Measurements from ENCODE around the gene HEATR5A.
"Not testable (repeated sequence)": the region's sequence is repeated elsewhere in the genome, so short reads cannot be mapped to it uniquely, and the experiment has no call there.

Gene HEATR5A

DNA sequence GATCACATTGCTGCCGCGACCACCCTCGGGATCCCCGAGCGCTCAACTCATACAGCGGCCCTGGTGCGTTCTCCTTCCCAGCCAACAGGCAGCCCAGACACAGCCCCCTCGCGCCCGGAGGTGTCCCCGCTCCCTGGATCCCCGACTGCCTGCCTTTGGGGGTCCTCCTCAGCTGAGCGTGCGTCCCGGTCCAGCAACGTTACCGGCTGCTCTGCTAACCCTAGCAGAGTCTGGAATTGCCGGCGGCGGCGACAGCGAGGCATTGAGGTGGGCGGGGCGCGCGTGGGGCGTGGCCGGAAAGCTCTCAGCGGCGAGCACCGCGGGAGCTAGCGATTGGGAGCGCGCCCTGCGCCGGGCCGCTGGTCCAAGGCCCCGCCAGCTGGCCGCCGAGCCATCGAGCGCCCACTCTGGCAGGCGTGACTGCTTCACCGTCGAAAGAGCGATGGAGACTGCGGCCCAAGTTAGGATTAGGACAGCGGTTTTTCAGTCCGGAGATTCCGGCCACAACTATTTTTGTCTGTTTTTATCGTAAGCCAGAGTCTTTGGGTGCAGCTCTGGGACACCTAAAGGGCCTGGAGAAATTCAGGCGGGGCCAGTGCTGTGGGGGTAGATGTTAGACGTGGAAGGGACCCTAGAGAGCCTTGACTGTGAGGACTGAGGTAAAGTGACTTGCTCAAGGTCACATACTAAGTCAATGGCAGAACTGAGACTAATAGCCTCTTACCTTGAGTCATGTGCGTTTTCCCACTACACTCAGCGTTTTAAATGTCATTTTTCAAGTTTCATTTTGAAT is at the start of gene HEATR5A:
HEATR5A (minus strand) TSS at position 232 of the 793 bp plus-strand sequence. CDS start 17,575 bp downstream, outside the sequence.
- peak within 1 kb of the TSS; percentile 72 to 98 (median 93) for H3K4me3 ChIP-seq

DNA sequence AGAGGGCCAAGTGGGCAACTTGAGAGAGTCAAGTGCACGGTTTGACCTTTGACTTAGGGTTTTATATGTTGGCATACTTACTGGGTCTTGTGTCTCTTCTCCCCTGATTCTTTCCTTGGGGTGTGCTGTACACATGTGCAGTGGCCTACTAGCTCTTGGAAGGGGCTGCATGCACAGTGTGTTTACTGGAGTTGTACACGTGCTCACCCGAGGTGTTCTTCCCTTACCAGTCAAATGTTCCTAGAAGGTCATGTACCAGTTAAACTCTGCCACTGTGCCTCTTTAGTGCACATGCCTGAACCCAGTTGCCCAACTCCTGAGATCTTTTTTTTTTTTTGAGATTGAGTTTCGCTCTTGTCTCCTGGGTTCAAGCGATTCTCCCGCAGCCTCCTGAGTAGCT is 46.2 kb upstream of the HEATR5A start:
- H3K27ac ChIP-seq, result no peak overlapping the region
- no peak overlapping the region for H3K4me3 ChIP-seq

More for the DNA sequence above, at the start of gene HEATR5A:
- H3K27ac ChIP-seq, result peak within 1 kb of the TSS; percentile 55 to 91 (median 86)

GRCh38 chr14:31465111-31465510 is 44.8 kb upstream of the HEATR5A start:
- no peak overlapping the region for H3K27ac ChIP-seq

DNA sequence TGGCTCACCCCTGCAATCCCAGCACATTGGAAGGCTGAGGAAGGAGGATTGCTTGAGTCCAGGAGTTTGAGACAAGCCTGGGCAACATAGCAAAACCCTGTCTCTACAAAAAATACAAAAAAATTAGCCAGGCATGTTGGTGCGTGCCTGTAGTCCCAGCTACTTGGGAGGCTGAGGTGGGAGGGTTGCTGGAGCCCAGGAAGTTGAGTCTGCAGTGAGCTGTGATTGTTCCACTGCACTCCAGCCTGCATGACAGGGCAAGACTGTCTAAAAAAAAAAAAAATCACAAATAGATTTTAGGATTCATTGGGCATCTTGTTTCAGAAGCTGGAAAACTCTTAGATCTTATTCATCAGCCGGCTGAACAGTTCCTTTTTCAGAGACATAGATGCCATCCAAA is 42.1 kb upstream of the HEATR5A start:
- not testable (repeated sequence) for H3K4me3 ChIP-seq
- peak overlapping the region in 1 of 21 experiments; percentile 21 for H3K27ac ChIP-seq

More at GRCh38 chr14:31465111-31465510, 44.8 kb upstream of the HEATR5A start:
- H3K4me3 ChIP-seq, result no peak overlapping the region

DNA sequence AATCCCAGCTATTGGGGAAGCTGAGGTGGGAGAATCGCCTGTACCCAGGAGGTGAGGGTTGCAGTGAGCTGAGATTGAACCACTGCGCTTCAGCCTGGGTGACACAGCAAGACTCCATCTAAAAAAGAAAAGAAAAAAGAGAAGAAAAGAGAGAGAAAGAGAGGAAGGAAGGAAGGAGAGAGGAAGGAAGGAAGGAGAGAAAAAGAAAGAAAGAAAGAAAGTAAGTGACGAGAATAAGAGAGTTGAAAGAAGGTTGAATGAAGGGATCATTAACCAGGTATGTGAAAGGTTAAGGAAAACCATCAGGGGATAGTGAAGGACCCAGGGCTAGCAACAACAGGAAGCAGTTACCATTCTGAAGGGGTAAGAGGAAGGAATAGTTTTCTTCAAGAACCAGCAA is 41.2 kb upstream of the HEATR5A start:
- H3K27ac ChIP-seq, result no peak overlapping the region
- H3K4me3 ChIP-seq, result no peak overlapping the region

DNA sequence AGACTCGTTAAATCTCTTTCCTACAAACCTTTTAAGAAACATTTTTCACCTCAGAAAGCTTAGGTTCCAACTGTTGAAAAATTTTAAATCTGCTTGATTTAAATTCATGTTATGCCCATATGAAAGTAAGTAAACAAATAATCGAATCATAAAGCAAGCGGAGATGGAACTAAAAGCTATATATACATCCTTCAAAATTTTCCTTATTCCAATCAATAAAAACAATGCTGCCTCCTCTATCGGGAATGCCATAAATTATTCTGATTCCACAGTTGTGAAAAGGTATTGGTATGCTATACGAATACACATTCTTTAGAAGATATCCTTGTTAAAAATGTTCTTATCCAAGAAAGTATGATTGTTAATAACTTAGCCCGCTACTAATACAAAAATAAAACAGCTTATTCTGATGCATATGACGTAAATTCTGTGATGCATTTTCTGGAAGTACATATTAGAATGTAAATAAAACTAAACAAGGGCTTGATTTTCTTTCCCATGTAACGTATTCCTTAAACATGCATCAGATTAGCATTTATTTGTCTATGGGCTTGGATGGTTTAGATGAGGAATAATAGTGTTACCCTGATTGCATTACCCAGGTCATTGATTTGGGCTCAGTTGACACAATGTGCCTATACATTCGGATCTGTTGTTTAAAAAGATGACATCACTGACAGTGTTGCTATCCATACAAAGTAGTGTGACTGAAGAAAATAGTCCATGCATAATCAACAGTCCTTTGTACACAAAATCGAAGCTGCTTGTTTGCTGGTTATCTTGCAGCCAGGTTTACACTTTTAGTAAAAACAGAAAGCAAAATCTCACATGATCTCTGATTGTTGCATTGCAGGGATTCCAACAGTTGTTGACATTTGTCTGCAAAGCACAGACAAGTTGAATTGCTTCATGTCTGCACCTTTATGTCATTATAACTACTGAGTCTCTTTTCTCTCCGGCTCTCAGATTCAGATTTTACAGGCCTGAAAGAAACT is 37.6 kb upstream of the HEATR5A start:
- peak overlapping the region; percentile 61 to 95 (median 75) for H3K4me3 ChIP-seq

DNA sequence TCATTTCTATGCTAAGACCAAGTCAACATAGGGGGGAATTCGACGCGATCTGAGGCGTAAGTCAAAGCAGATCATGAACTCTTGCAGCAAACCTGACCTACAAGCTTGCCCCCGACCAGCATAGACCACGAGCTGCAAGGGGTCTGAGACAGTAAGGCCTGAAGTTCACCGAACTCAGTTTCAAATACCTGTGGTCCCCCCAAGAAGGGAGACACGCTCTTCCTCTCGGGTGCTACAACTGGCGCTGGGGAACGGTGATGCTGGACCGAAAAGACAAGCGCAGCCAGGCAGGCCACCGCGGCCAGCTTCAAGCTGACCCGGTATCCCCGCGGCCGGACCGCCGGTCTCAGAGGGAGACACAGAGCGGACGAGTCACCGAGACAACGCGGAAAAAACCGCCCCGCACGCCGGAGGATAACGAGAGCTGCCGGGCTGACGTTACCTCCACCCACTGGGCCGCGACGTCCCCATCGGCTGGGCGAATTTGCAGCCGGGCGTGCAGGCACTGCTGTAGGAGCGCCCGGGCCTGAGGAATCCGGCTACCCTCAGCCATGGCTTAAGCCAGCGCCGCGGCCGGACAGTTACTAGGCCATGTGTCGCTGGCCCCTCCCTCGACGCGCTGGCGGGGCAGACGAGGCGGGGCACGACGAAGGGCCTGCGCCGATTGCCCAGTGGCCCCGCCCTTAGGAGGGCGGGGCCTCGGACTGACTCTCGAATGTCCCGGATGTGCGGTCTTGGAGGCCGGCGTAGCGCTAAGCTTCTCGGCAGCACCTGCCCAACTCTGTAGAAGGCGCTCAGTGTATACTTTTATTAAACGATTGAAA is 36.7 kb upstream of the HEATR5A start, which contains the start of gene DTD2:
DTD2 (minus strand) TSS at position 666 of the 824 bp plus-strand sequence; CDS start at position 553, 113 bp downstream.
- Histone ChIP-seq H3K27ac (peak within 1 kb of the TSS; percentile 75 to 96 (median 91)), H3K4me3 (peak within 1 kb of the TSS; percentile 61 to 95 (median 75))

More for the DNA sequence above, 37.6 kb upstream of the HEATR5A start:
- H3K27ac ChIP-seq, result peak overlapping the region in 18 of 21 experiments; percentile 75 to 96 (median 91)

DNA sequence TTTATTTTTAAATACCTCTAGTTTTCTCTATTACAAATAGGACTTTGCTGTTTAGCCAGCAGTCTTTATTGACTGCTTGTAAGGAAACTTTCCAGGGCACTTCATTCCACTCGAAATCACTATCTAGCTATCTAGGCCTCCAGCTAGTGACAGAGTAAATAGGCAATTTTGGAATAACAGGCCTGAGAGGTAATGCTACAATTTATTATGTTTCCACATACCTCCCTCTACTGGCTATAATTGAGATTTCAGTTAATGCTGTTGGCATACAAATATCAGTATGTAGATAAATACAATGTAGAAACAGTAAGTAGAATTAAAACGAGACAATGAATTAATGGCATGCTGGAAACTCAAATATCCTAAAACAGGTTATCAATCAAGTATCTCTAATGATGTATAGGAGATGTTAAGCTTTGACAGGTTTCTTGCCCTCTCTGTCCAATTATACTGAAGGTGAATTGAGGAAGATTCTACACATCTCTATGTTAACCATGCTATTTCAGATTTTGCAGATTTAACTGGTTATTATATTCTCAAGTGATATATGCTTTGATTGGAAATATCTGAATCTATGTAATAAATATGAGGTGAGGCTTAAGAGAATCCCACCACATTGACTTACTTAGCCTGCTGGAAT is 29.7 kb upstream of the HEATR5A start:
- Histone ChIP-seq H3K4me3 (no peak overlapping the region), H3K27ac (no peak overlapping the region)

GRCh38 chr14:31449136-31449535 is 28.8 kb upstream of the HEATR5A start:
- H3K27ac ChIP-seq, result no peak overlapping the region
- H3K4me3 ChIP-seq, result no peak overlapping the region

DNA sequence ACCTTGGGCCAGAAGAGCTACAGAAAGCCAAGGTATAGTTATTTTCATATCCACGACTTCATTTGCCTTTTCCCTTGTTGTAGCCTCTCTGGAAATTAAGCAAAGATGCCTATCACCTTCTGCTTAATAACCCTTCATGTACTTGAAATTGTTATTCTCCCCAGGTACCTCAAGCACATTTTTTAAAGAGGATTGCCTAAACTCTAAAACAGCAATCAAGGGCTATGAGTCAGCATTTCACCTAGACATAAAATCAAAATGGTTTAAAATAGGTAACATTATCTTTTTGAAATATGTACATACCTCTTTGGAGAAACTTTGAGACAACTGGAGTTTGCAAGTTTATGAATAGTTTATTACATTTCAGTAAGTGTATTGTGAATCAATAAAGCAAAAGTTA is 25.4 kb upstream of the HEATR5A start:
- H3K4me3 ChIP-seq, result no peak overlapping the region
- no peak overlapping the region for H3K27ac ChIP-seq

GRCh38 chr14:31442284-31442683 is 21.9 kb upstream of the HEATR5A start:
- H3K27ac ChIP-seq, result no peak overlapping the region
- no peak overlapping the region for H3K4me3 ChIP-seq

DNA sequence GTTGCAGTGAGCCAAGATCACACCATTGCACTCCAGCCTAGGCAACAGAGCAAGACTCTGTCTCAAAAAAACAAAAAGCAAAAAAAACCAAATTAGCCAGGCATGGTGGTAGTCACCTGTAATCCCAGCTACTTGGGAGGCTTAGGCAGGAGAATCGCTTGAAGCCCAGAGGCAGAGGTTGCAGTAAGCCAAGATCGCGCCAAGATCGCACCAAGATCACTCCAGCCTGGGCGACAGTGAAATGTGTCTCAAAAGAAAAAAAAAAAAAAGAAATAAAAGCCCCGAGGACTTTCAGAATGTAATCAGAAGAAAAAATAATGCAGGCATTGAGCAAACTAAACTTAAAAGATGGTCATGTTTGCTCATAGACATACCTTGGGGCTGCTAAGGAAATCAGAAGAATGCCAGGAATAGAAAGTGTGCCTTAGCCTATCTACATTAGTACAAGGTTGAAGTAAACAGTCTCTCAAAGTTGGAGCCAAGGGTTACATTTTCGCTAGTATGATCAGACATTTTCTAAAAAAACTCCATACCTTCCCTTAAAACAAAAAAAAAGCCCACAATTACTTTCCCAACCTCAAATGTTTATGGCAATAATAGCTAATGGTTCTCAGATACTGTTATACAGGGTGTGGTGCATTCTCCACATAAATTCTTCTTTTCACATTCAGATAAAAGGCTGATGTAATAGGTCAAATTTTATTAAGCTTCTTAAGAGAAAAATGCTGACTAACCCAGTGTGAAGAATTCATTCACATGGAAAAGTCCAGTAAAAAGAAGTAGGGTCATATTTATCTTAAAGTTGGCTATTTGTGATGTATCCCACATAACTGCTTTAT is 21.1 kb upstream of the HEATR5A start:
- H3K27ac ChIP-seq, result peak overlapping the region in 3 of 21 experiments; percentile 10 to 47 (median 14)
- H3K4me3 ChIP-seq, result no peak overlapping the region

GRCh38 chr14:31440280-31440679 is 19.9 kb upstream of the HEATR5A start:
- H3K27ac ChIP-seq, result no peak overlapping the region
- H3K4me3 ChIP-seq, result no peak overlapping the region

GRCh38 chr14:31439561-31439960 is 19.2 kb upstream of the HEATR5A start:
- Histone ChIP-seq H3K27ac (no peak overlapping the region), H3K4me3 (no peak overlapping the region)

- H3K4me3 ChIP-seq, H3K27ac ChIP-seq: not testable (repeated sequence)
These were observed 16.8 kb upstream of the HEATR5A start for GRCh38 chr14:31437045-31437691.

- Histone ChIP-seq H3K4me3 (no peak overlapping the region), H3K27ac (peak overlapping the region in 3 of 21 experiments; percentile 29 to 65 (median 41))
These were observed 14.9 kb upstream of the HEATR5A start for GRCh38 chr14:31435276-31435675.

DNA sequence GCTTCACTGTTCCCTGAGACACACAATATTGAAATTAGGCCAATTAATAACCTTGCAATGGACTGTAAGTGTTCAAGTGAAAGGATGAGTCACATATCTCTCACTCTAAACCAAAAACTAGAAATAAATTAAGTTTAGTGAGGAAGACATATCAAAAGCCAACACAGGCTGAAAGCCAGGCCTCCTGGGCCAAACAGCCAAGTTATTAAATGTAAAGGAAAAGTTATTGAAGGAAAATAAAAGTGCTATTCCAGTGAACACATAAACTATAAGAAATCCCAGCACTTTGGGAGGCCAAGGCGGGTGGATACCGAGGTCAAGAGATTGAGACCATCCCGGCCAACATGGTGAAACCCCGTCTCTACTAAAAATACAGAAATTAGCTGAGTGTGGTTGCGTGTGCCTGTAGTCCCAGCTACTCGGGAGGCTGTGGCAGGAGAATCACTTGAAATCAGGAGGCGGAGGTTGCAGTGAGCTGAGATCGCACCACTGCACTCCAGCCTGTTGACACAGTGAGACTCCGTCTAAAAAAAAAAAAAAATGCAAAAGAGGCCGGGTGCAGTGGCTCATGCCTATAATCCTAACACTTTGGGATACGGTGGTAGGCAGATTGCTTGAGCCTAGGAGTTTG is 10.4 kb upstream of the HEATR5A start:
- H3K4me3 ChIP-seq, result no peak overlapping the region

More for the DNA sequence above, 10.4 kb upstream of the HEATR5A start:
- no peak overlapping the region for H3K27ac ChIP-seq
